Astrocyte (in vitro differentiated cells and primary cell): ENCODE results near the gene ALKBH4.

Experiments used
- CTCF ChIP-seq: IDR thresholded peaks from 2 replicates; pipeline ENCODE4 v1.5.1; 2011; ENCODE audit warnings: low read depth, mild to moderate bottlenecking, inconsistent platforms, low read length, moderate library complexity; ENCODE audit not compliant: insufficient read depth
- EZH2 ChIP-seq: IDR thresholded peaks from 2 replicates; pipeline ENCODE4 v1.6.1; 2012; ENCODE audit warnings: mild to moderate bottlenecking, low read length, inconsistent platforms; ENCODE audit not compliant: insufficient read depth

GRCh38 chr7:102459221-102459844 is 5.3 kb downstream of the ALKBH4 start:
- TF ChIP-seq EZH2 (no peak), CTCF (no peak)
